OCI-LY7 (cell line): Measurements from ENCODE around the gene ANKDD1B.
"Not testable (repeated sequence)": the region's sequence is repeated elsewhere in the genome, so short reads cannot be mapped to it uniquely, and the experiment has no call there.

ENCODE experiments used
- CTCF ChIP-seq: fragments of 200-600 bp; sonication (generic); conservative IDR thresholded peaks from 2 replicates; pipeline ENCODE4 v1.5.1; 2014; ENCODE audit warnings: mild to moderate bottlenecking, antibody characterized with exemption, low read length, moderate library complexity, mixed read lengths
- EZH2phosphoT487 ChIP-seq: fragments of 200-600 bp; sonication (generic); IDR thresholded peaks from 2 replicates; pipeline ENCODE4 v1.6.1; 2018; ENCODE audit warnings: low read depth, borderline replicate concordance, mild to moderate bottlenecking, mixed run types, antibody characterized with exemption, low read length, moderate library complexity, mixed read lengths

GRCh38 chr5:75695472-75696351 is 84.5 kb downstream of the ANKDD1B start:
- TF ChIP-seq CTCF, EZH2phosphoT487: not testable (repeated sequence)
